HL-60 (cell line): ENCODE data around the gene CACNA1G.

Experiments
- GABPA ChIP-seq: IDR thresholded peaks from 2 replicates; pipeline ENCODE4 v1.6.1; 2012; ENCODE audit warnings: low read depth
- POLR2AphosphoS5 ChIP-seq: IDR thresholded peaks from 2 replicates; pipeline ENCODE4 v1.6.1; 2012; ENCODE audit warnings: low read depth
- TF ChIP-seq, protein P1 (sequence below): IDR thresholded peaks from one replicate; pipeline ENCODE4 v1.5.1; 2011; ENCODE audit warnings: low read length, control low read depth, inconsistent platforms; ENCODE audit not compliant: insufficient read depth
- TF ChIP-seq, protein P2 (sequence below): IDR thresholded peaks from 2 replicates; pipeline ENCODE4 v1.6.1; 2012; ENCODE audit warnings: low read depth; ENCODE audit not compliant: insufficient replicate concordance

GRCh38 chr17:50570528-50570927, 10.0 kb downstream of the CACNA1G start:
- TF ChIP-seq GABPA (no peak), POLR2AphosphoS5 (no peak)
- TF ChIP-seq, protein P1, sequence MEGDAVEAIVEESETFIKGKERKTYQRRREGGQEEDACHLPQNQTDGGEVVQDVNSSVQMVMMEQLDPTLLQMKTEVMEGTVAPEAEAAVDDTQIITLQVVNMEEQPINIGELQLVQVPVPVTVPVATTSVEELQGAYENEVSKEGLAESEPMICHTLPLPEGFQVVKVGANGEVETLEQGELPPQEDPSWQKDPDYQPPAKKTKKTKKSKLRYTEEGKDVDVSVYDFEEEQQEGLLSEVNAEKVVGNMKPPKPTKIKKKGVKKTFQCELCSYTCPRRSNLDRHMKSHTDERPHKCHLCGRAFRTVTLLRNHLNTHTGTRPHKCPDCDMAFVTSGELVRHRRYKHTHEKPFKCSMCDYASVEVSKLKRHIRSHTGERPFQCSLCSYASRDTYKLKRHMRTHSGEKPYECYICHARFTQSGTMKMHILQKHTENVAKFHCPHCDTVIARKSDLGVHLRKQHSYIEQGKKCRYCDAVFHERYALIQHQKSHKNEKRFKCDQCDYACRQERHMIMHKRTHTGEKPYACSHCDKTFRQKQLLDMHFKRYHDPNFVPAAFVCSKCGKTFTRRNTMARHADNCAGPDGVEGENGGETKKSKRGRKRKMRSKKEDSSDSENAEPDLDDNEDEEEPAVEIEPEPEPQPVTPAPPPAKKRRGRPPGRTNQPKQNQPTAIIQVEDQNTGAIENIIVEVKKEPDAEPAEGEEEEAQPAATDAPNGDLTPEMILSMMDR = no peak
- TF ChIP-seq, protein P2, sequence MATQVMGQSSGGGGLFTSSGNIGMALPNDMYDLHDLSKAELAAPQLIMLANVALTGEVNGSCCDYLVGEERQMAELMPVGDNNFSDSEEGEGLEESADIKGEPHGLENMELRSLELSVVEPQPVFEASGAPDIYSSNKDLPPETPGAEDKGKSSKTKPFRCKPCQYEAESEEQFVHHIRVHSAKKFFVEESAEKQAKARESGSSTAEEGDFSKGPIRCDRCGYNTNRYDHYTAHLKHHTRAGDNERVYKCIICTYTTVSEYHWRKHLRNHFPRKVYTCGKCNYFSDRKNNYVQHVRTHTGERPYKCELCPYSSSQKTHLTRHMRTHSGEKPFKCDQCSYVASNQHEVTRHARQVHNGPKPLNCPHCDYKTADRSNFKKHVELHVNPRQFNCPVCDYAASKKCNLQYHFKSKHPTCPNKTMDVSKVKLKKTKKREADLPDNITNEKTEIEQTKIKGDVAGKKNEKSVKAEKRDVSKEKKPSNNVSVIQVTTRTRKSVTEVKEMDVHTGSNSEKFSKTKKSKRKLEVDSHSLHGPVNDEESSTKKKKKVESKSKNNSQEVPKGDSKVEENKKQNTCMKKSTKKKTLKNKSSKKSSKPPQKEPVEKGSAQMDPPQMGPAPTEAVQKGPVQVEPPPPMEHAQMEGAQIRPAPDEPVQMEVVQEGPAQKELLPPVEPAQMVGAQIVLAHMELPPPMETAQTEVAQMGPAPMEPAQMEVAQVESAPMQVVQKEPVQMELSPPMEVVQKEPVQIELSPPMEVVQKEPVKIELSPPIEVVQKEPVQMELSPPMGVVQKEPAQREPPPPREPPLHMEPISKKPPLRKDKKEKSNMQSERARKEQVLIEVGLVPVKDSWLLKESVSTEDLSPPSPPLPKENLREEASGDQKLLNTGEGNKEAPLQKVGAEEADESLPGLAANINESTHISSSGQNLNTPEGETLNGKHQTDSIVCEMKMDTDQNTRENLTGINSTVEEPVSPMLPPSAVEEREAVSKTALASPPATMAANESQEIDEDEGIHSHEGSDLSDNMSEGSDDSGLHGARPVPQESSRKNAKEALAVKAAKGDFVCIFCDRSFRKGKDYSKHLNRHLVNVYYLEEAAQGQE = no peak
